Measurements from ENCODE around the gene RPTOR. TPM values are rescaled to one million over a fixed set of nuclear protein-coding genes. Genes with fewer than 3 reads are reported as not detected.
A peak's percentile ranks its signal among the peaks of the same experiment; 100 is the strongest.

Gene RPTOR
- total RNA-seq, 1 donor from 2014 or later = 53.7 TPM

- DNase-seq (ENCODE audit: low spot score in 2 of 2, unreplicated experiment in 2 of 2) = no peak
- H3K27ac Mint-ChIP-seq = peak overlapping the region; percentile 17
- no peak for TF ChIP-seq CTCF (IDR thresholded peaks at IDR 0.05; ENCODE audit: unreplicated experiment)
- H3K4me3 Mint-ChIP-seq = no peak overlapping the region
- H3K36me3 Mint-ChIP-seq = peaks cover 3% of the 10 kb centered on the region
- H3K27me3 Mint-ChIP-seq (ENCODE audit: low read depth) = no peaks in the 10 kb centered on the region
- peaks cover 10% of the 10 kb centered on the region for H3K4me1 Mint-ChIP-seq
- no peaks in the 10 kb centered on the region for H3K9me3 Mint-ChIP-seq
Observed at GRCh38 chr17:80632046-80632581, 87.5 kb downstream of the RPTOR start.

- H3K27ac Mint-ChIP-seq = no peak overlapping the region
- H3K9me3 Mint-ChIP-seq = no peaks in the 10 kb centered on the region
- no peaks in the 10 kb centered on the region for H3K27me3 Mint-ChIP-seq (ENCODE audit: low read depth)
- no peak for DNase-seq (ENCODE audit: low spot score in 2 of 2, unreplicated experiment in 2 of 2)
- no peaks in the 10 kb centered on the region for H3K36me3 Mint-ChIP-seq
- H3K4me3 Mint-ChIP-seq = no peak overlapping the region
- H3K4me1 Mint-ChIP-seq = peaks cover 15% of the 10 kb centered on the region
- no peak for TF ChIP-seq CTCF (IDR thresholded peaks at IDR 0.05; ENCODE audit: unreplicated experiment)
Observed at GRCh38 chr17:80633207-80633606, 88.6 kb downstream of the RPTOR start.

GRCh38 chr17:80633994-80634566 is 89.4 kb downstream of the RPTOR start:
- H3K27ac Mint-ChIP-seq = no peak overlapping the region
- no peaks in the 10 kb centered on the region for H3K36me3 Mint-ChIP-seq
- H3K4me3 Mint-ChIP-seq = no peak overlapping the region
- H3K9me3 Mint-ChIP-seq = no peaks in the 10 kb centered on the region
- peaks cover 15% of the 10 kb centered on the region for H3K4me1 Mint-ChIP-seq
- H3K27me3 Mint-ChIP-seq (ENCODE audit: low read depth) = no peaks in the 10 kb centered on the region
- no peak for TF ChIP-seq CTCF (IDR thresholded peaks at IDR 0.05; ENCODE audit: unreplicated experiment)
- DNase-seq (ENCODE audit: low spot score in 2 of 2, unreplicated experiment in 2 of 2) = no peak

- H3K27ac Mint-ChIP-seq = no peak overlapping the region
- H3K4me3 Mint-ChIP-seq = no peak overlapping the region
- TF ChIP-seq CTCF (IDR thresholded peaks at IDR 0.05; ENCODE audit: unreplicated experiment) = no peak
- H3K4me1 Mint-ChIP-seq = peaks cover 19% of the 10 kb centered on the region
- no peaks in the 10 kb centered on the region for H3K27me3 Mint-ChIP-seq (ENCODE audit: low read depth)
- no peaks in the 10 kb centered on the region for H3K9me3 Mint-ChIP-seq
- peaks cover 4% of the 10 kb centered on the region for H3K36me3 Mint-ChIP-seq
- DNase-seq (ENCODE audit: low spot score in 2 of 2, unreplicated experiment in 2 of 2) = no peak
Observed at GRCh38 chr17:80636361-80637018, 91.9 kb downstream of the RPTOR start.

- no peak for DNase-seq (ENCODE audit: low spot score in 2 of 2, unreplicated experiment in 2 of 2)
- no peak overlapping the region for H3K27ac Mint-ChIP-seq
- no peaks in the 10 kb centered on the region for H3K9me3 Mint-ChIP-seq
- no peak for TF ChIP-seq CTCF (IDR thresholded peaks at IDR 0.05; ENCODE audit: unreplicated experiment)
- peaks cover 16% of the 10 kb centered on the region for H3K4me1 Mint-ChIP-seq
- H3K36me3 Mint-ChIP-seq = peaks cover 4% of the 10 kb centered on the region
- H3K4me3 Mint-ChIP-seq = no peak overlapping the region
- H3K27me3 Mint-ChIP-seq (ENCODE audit: low read depth) = no peaks in the 10 kb centered on the region
Observed at GRCh38 chr17:80637048-80637781, 92.6 kb downstream of the RPTOR start.

Data from mesothelial cell of epicardium (in vitro differentiated cells).